GM10248 (cell line): ENCODE results near the gene MFAP4.

Experiments
- CTCF ChIA-PET: fragments of 300-600 bp; sonication (Branson Sonifier 250); formaldehyde crosslinking; extraction: SDS; loops from one replicate; lab custom pipeline; 2021; ENCODE audit warnings: antibody characterized with exemption; lab: Yijun Ruan, JAX
- POLR2A ChIA-PET: fragments of 350-650 bp; sonication (Branson Sonifier 250); formaldehyde crosslinking; extraction: SDS; loops from one replicate; lab custom pipeline; 2020; ENCODE audit warnings: antibody characterized with exemption; lab: Yijun Ruan, JAX
- DNase-seq: peaks from one replicate; pipeline ENCODE4 v3.0.0; 2012; ENCODE audit errors: extremely low spot score
- TF ChIP-seq, protein P1 (sequence below): IDR thresholded peaks from 2 replicates; pipeline ENCODE4 v1.5.1; 2012; ENCODE audit warnings: mild to moderate bottlenecking, low read depth; ENCODE audit errors: extremely low read depth, missing control alignments, control extremely low read depth

Gene MFAP4

DNA sequence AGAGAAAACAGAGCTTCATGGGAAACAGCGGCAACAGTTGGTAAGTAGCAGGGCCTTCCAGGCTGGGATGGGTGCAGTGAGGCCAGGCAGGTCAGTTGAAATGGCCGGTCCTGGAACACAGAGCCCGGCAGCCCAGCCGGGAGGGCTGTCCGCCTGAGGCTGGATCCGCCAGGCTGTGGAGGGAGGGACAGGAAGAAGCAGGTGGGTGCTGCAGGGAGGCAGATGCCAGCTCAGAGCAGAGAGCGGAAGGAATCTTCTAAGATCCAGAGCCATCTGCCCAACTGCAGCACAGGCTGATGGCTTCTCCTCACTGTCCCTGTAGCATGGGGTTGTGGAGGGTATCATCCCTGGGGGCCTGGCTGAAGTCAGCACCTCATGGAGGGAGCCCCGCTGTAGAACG, 24.6 kb upstream of the MFAP4 start:
- POLR2A ChIA-PET = no interaction called here
- TF ChIP-seq, protein P1, sequence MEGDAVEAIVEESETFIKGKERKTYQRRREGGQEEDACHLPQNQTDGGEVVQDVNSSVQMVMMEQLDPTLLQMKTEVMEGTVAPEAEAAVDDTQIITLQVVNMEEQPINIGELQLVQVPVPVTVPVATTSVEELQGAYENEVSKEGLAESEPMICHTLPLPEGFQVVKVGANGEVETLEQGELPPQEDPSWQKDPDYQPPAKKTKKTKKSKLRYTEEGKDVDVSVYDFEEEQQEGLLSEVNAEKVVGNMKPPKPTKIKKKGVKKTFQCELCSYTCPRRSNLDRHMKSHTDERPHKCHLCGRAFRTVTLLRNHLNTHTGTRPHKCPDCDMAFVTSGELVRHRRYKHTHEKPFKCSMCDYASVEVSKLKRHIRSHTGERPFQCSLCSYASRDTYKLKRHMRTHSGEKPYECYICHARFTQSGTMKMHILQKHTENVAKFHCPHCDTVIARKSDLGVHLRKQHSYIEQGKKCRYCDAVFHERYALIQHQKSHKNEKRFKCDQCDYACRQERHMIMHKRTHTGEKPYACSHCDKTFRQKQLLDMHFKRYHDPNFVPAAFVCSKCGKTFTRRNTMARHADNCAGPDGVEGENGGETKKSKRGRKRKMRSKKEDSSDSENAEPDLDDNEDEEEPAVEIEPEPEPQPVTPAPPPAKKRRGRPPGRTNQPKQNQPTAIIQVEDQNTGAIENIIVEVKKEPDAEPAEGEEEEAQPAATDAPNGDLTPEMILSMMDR = no peak
- CTCF ChIA-PET = interaction anchor here (1.3 to 4.1 kb wide), 2 partner anchors 19 to 49 kb away, joined by 3 to 11 read pairs; partner anchors contain the start of gene B9D1
- no peak for DNase-seq

DNA sequence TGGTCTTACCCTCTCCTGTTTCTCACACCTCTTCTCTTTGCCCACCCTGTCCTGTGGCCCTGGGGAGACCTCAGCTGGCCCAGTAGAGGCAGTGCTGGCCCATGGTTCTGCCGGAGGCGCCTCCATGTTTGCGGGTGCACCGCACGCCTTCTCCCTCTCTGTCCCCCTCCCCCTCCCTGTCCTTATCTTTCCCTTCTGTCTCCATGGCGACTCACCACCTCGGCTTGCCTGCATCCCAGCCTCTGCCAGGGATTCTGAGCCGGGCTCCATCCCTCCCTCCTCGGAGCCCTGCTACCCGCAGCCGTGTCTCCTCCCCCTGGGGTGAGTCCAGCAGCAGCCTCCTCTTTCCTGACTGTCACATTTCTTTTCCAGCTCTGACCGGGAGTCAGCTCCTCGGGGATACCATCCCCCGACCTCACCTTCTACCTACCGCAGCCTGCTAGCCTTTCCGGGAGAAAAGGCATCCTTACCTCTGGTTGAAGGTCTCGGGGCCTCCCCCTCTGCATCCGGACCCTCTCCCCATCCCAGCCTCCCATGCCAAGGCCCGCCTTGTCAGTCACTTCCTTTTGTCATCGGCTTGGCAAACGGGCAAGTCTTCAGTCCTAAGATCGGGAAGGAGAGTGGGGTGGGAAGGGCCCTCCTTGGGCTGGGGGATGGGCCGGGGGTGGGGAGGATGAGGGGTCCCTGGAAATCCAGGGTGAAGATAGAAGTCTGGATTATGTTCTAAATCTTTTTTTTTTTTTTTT, 24.1 kb upstream of the MFAP4 start, which contains the start of gene RNF112:
RNF112 (plus strand) TSS at position 358 of the 746 bp plus-strand sequence; CDS start at position 535, 177 bp downstream.
- CTCF ChIA-PET = interaction anchor here (0.7 to 4.1 kb wide), 3 partner anchors 18 to 337 kb away, joined by 3 to 11 read pairs (median 3); partner anchors contain the start of genes ALDH3A1 and B9D1
- no peak for DNase-seq

DNA sequence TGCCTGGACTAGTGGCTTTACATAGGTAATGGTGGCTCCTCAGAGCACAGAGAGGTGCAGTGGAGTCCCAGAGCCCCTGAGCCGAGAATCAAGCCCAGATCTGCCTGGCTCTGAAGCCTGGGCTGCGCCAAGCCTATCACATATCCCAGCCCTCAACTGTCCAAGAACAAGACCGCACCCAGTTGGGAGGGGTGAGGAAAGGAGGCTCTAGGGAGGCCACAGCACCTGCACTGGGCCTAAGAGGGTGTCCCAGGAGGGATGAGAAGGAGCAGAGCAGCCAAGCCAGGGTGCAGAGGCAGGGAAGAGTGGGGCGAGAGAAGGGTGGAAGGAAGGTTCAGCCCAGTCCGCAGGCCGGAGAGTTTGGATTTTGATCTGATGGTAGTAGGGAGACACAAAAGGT, 23.1 kb upstream of the MFAP4 start:
- ChIA-PET CTCF (interaction anchor here (1.3 to 4.1 kb wide), 2 partner anchors 17 to 47 kb away, joined by 3 to 11 read pairs; partner anchors contain the start of gene B9D1), POLR2A (no interaction called here)
- DNase-seq = no peak
- TF ChIP-seq, protein P1 = no peak

More for the DNA sequence above, 24.1 kb upstream of the MFAP4 start, which contains the start of gene RNF112:
- POLR2A ChIA-PET = no interaction called here
- TF ChIP-seq, protein P1 = no peak

DNA sequence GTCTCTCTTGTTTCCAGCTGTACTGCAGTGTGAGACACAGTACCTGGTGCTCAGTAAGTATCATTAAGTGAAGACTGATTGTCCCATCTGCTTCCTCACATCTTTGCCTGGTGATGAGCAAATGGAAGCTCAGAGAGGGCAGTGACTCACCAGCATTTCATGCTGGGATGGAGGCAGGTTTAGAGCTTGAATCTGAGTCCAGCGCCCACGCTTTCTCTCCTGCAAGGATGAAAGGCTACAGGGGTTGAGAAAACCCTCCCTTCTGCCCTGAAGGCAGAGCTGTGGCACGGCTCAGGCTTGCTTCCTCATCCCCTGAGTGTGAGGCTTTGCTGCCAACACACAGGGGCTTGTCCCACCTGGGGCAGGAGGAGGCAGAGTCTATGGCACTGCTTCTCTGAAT, 22.5 kb upstream of the MFAP4 start:
- TF ChIP-seq, protein P1 = no peak

DNA sequence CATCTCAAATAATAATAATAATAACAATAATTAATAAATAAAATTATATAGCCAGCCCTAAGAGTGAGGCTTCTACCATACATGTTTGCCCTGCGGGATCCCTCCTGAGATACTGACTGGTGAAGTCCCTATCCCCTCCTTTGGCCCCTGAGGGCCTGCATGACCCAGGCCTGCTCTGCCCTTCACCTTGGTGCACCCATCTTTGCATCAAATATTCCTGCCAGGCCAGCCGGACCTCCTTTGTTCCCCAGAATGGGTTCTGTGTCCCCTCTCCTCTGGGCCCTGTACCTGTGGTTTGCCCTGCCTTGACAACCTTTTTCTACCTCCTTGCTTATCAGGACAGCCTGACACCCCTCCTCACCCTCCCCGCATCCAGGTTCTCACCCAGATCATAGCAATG, 22.1 kb upstream of the MFAP4 start:
- ChIA-PET POLR2A (no interaction called here), CTCF (interaction anchor here (4.1 kb wide), 1 partner anchor 46 kb away, joined by 11 read pairs; the partner anchor contains the start of gene B9D1)
- TF ChIP-seq, protein P1 = no peak
- no peak for DNase-seq

More for the DNA sequence above, 22.5 kb upstream of the MFAP4 start:
- DNase-seq = no peak
- CTCF ChIA-PET = interaction anchor here (4.1 kb wide), 1 partner anchor 47 kb away, joined by 11 read pairs; the partner anchor contains the start of gene B9D1
- POLR2A ChIA-PET = no interaction called here

DNA sequence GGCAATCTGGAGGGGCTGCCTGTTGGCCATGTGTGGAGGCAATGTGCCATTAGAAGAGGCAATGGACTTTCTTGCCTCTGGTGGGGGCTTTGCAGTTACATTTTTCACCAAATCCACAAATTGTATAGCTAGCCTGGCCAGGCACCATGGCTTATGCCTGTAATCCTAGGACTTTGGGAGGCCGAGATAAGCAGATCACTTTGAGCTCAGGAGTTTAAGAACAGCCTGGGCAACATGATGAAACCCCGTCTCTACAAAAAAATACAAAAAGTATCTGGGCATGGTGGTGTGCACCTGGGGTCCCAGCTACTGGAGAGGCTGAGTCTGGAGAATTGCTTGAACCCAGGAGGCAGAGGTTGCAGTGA, 21.3 kb upstream of the MFAP4 start:
- TF ChIP-seq, protein P1 = no peak
- ChIA-PET POLR2A (no interaction called here), CTCF (no interaction called here)
- no peak for DNase-seq
